ENCODE data around the gene ASIC3.
"Not testable (repeated sequence)": the region's sequence is repeated elsewhere in the genome, so short reads cannot be mapped to it uniquely, and the experiment has no call there.

Gene ASIC3

DNA sequence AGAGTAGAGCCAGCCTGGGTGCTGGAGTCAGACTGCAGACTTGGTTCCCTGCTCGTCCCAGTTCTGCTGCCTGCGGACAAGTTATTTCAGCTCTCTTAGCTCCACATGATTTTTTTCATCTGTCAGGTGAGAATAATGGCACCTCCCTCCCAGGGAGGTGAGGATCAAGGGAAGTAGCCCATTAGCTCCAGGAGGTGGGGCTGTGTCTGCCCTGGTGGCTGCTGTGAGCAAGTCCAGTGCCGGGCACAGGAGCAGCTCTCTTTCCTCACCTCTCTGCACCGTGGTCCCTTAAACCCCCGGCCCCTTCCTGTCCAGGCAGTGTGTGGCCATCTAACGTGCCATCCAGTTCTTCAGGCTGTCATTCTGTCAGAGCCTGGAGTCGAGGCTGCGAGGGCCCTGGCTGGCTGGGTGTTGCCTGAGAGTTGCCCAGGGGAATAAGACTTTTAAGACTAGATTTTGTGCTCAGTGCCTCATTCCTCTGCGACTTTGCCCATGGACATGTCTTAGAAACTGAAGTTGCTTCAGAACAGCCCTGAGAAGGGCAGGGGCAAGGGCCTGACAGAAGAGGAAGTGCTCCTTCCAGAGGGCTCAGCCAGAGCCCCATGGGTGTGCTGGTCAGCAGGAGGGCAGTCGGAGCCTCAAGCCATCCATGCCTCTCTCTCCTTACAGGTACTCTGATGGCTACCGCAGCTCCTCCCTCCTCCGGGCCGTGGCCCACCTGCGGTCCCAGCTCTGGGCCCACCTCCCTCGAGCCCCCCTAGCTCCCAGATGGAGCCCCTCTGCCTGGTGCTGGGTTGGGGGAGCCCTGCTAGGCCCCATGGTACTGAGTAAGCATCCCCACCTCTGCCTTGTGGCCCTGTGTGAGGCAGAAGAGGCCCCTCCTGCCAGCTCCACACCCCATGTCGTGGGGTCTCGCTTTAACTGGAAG, 15.1 kb upstream of the ASIC3 start:
- no peak for FAIRE-seq
- DNase-seq (ENCODE audit: insufficient read length, low spot score) = no peak

DNA sequence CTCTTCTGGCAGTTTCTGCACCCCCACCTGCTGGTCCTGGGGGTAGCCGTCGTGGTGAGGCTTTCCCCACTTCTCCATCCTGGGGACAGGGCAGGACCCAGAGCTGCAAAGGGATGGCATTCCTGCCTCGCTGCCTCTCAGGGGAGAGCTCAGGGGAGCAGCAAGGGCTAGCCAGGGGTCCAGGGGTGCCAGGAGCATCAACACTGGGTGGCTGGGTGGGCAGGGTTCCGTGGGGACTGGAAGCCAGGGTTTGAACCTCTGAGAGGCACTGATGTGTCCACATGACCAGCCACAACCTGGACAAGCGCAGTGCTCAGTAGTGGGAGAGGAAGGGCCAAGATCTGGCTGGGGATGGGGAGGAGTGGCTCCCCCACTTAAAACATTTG, 14.5 kb upstream of the ASIC3 start:
- no peak for FAIRE-seq
- DNase-seq (ENCODE audit: insufficient read length, low spot score) = no peak

DNA sequence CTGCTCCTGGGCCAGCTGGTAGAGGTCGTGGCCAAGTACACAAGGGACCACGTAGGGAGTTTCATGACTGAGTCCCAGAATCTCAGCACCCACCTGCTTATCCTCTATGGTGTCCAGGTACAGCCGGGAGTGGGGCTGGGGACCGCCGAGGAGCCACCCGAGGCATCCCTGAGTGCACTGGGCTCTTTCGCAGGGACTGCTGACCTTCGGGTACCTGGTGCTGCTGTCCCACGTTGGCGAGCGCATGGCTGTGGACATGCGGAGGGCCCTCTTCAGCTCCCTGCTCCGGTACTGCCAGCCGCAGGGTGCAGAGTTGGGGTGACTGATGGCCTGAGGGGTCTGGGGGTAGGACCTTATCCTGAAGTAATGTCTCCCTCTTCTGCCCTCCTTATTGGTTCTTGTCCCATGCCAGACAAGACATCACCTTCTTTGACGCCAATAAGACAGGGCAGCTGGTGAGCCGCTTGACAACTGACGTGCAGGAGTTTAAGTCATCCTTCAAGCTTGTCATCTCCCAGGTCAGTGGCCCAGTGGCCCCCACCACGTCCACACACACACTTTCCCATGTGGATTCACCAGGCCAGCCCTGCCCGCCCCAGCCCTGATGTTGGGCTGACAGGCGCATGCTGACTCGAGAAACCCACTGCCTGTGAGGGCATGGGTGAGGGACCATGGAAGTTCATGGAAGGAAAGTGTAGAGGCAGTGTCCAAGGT, 13.9 kb upstream of the ASIC3 start:
- DNase-seq (ENCODE audit: insufficient read length, low spot score) (no peak), FAIRE-seq (no peak)

DNA sequence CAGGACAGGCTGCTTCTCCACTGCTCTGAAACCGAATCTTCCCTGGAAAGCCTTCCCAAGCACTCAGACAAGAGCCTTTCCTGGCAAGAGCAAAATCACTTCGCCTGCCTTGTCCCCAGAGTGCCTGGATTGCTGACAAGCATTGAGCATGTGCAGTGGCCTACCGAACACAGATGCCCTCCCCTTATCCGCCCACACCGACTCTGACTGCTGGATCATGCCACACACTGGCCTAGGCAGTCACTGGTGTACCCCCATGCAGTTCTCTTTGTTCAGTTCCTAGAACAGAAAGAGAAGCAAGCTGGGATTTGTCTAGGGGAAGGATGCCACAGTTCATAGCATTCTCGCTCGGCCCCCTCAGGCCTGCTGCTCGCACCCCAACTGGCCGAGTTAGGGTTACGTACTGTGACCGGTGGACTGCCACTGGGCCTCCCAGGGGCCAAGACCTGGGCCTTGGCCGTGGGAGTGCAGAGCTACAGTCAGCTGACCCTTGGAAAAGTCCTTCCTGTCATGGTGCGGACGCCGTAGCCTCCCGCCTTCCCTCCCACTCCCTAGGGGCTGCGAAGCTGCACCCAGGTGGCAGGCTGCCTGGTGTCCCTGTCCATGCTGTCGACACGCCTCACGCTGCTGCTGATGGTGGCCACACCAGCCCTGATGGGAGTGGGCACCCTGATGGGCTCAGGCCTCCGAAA, 13.2 kb upstream of the ASIC3 start:
- FAIRE-seq (no peak), DNase-seq (ENCODE audit: insufficient read length, low spot score) (no peak)

DNA sequence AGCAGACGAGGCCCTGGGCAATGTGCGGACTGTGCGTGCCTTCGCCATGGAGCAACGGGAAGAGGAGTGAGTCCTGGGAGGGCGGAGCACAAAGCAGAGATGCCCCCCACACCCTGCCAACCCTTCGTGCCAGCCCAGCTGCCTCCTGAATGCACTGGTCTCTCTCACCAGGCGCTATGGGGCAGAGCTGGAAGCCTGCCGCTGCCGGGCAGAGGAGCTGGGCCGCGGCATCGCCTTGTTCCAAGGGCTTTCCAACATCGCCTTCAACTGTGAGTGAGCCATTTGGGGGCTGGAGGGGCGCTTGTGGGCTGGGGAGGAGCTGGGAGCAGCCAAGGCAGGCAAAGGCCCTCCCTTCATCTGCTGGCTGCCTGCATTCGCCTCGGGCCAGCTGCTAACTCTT, 12.4 kb upstream of the ASIC3 start:
- FAIRE-seq = no peak

DNA sequence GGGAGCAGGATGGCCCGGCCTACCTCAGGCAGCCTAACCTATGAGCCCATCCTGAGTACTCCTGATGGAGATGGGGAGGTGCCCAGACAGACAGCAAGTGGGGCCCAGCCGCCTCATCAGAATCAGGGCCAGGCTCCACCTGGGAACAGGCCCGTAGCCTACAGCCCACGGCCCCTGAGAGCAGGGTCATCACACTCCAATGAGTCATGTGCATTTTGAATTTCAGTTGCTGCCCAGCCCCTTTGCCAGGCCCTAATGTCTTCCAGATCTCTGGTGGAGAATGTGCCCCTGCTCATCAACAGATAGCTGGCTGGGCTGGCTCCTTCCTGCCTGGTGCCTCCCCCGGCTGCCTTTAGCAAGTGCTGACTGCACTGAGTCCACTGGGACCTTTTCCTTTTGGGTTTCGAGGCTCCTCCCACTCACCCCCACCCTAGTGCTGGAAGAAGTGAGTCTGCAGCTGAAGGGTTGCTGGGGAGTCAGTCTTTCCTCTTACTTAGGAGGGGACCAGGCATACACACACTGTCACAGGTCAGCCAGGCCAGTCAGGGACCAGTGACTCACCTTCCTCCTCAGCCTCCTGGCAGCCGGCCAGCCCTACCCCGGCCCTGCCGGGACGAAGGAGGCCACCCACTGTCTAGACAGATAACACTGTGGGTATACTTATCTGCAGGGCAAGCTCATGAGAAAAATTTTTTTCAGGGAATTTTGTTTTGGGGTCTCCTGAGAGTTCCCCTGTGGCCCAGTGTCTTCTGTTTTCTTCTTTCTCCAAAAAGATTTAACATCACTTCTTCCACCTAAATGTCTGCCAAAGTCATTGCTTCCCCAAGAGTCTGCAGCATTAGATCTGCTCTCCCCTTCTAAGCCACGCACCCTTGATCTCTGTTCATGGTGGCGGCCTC, 9.1 kb upstream of the ASIC3 start:
- FAIRE-seq (peak; percentile 95), DNase-seq (ENCODE audit: insufficient read length, low spot score) (peak; percentile 81)

More for the DNA sequence above, 12.4 kb upstream of the ASIC3 start:
- no peak for DNase-seq (ENCODE audit: insufficient read length, low spot score)

DNA sequence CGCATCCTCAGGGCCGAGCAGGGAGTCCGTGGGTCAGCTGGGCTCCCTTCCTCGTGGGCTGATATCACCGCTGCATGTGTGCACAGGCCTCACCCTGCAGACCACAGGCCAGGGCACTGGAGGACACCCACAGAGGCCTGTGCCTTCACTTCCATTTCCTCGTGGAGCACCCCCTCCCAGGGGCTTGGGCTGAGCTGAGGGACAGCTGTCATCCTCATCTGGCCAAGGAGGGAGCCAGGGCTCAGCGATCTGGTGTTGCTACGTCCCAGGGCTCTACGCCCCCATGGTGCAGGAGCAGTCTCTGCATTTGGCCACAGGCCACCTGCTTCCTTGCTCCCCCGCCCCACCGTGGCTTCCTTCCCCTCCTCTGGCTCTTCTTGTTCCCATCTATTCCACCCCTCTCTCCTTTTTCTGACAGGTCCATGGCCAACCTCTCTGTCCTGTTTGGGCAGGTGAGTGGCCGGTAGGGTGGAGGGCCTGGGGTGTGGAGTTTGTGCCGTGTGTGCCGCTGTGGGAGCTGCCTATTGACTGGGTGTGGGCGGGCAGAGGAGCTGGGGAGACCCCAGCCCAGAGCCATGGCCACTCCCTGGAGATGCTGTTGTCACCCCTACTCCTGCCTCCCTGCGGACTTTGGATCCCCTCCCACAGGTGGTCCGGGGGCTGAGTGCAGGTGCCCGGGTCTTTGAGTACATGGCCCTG, 8.3 kb upstream of the ASIC3 start:
- FAIRE-seq (no peak), DNase-seq (ENCODE audit: insufficient read length, low spot score) (no peak)

DNA sequence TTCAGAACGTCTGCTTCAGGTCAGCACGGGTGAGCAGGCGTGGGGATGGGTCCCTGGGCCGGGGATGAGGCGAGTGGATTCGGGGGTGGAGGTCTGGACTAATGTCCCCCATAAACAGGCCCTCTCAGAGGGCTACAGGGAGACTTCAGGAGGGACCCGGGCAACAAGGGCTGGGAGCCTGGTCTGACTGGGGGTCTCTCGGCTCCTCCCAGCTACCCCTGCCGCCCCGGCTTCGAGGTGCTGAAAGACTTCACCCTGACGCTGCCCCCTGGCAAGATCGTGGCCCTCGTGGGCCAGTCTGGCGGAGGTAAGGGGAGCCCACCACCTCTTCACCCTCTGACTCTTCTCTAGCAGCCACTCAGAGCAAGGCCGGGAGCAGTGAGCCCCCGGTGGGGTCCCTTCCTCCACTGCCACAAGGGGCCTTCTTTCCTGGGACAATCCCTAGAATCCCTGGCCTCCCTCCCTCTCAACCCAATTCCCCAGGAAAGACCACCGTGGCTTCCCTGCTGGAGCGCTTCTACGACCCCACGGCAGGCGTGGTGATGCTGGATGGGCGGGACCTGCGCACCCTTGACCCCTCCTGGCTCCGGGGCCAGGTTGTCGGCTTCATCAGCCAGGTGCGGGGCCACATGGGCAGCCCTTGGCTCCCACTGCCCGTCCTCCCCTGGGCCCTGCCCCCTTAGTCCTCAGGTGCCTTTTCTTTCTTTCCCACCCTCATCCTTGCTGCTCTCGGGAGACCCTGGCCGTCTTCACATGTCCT, 7.5 kb upstream of the ASIC3 start:
- DNase-seq (ENCODE audit: insufficient read length, low spot score) (no peak), FAIRE-seq (no peak)

DNA sequence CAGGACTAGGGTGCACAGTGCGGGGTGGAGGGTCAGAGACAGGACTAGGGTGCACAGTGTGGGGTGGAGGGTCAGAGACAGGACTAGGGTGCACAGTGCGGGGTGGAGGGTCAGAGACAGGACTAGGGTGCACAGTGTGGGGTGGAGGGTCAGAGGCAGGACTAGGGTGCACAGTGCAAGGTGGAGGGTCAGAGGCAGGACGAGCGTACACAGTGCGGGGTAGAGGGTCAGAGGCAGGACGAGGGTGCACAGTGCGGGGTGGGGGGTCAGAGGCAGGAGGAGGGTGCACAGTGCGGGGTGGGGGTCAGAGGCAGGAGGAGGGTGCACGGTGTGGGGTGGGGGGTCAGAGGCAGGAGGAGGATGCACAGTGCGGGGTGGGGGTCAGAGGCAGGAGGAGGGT, 4.9 kb upstream of the ASIC3 start:
- DNase-seq (ENCODE audit: insufficient read length, low spot score); FAIRE-seq: not testable (repeated sequence)

DNA sequence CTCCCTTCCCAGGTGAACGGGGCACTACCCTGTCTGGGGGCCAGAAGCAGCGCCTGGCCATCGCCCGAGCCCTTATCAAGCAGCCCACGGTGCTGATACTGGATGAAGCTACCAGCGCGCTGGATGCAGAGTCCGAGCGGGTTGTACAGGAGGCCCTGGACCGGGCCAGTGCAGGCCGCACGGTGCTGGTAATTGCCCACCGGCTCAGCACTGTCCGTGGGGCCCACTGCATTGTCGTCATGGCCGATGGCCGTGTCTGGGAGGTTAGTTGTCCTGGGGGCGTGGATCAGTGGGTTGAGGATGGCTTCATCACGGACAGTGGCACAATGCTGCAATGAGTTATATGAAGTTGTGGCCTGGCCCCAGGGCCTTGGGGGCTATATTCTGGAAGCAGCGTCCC, 4.4 kb upstream of the ASIC3 start:
- FAIRE-seq = no peak
- DNase-seq (ENCODE audit: insufficient read length, low spot score) = no peak

DNA sequence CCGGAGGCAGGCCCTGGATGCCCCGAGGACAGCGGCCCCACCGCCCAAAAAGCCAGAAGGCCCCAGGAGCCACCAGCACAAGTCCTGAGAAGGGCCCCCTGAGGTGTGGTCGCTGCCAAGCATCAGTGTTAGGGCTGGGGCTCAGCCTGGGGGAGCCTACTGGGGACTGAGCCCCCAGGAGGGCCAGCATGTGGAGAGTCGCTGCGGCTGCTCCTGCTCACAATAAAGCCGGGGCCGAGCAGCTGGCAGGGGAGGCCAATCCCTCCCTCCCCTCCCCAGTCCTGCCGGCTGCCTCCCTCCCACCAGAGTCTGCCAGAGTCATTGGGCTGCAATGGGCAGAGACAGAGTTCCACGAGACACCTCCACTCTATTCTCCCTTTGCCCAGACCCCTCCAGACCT, 3.1 kb upstream of the ASIC3 start:
- FAIRE-seq (no peak), DNase-seq (ENCODE audit: insufficient read length, low spot score) (no peak)

DNA sequence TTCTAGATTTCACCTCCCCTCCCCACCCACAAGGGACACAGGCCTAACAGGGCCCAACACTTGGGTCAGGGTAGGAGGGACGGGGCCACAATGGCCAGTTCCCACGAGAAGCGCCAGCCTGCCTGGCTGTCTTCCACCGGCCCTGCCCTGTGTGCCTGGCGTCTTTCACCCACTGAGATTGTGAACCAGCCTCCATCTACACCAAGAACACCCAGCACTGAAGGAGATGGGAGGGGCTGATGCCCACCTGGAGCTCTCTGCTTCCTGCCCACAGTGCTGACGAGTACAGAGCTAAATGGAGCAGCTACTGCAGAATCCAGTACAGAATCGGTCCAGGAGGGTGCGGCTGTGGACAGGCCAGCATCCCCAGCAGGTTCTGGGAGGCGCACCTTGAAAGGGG, 2.4 kb upstream of the ASIC3 start:
- DNase-seq (ENCODE audit: insufficient read length, low spot score) = no peak
- FAIRE-seq = no peak

DNA sequence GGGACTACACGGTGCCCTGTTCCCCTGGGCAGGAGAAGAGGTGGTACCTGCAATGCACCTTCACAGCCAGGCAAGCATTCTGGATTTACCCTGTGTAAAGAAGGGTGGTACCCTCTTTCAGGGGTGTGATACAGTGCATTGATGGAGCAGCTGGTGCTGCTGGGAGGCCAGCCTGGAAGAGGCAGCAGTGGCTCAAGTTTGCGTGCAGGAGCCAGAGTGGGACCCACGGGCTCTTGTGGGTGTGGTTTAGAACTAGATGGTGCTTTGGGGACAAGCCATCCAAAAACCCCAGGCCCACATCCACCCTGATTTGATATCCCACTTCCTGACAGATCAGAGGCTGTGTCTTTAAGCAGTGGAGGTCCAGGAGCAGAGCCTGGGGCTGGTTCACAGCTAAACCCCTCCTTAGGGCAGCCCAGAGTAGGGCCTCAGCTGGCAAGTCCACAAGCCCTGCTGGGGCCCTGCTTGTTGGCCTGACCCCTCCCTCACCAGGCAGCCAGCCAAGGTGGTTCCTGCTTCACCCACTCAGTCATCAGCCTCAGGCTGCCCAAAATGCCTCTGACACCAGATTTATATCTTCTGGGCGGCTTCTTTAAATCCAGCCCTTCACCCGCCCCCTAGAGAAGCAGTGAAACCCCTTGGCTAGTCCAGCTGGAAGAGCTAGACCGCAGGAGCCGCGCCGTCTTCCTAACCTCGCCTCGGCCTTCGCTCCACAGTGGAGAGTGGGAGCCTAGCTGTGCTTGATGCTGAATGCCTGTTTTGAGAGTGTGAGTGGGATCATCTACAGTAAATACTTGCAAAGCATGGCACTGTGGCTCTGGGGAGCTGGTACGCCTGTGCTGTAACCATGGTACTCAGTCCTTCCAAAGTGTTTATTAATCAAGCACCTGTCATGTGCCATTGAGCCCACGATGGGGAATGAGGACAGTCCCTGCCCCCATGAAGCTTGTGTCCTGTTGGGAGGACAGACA, 1.4 kb upstream of the ASIC3 start:
- DNase-seq (ENCODE audit: insufficient read length, low spot score) (peak; percentile 58), FAIRE-seq (no peak)

DNA sequence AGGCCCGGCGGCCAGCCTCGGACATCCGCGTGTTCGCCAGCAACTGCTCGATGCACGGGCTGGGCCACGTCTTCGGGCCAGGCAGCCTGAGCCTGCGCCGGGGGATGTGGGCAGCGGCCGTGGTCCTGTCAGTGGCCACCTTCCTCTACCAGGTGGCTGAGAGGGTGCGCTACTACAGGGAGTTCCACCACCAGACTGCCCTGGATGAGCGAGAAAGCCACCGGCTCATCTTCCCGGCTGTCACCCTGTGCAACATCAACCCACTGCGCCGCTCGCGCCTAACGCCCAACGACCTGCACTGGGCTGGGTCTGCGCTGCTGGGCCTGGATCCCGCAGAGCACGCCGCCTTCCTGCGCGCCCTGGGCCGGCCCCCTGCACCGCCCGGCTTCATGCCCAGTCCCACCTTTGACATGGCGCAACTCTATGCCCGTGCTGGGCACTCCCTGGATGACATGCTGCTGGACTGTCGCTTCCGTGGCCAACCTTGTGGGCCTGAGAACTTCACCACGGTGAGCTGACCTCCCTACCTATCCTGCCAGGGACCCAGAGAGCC, 656 bp downstream of the ASIC3 start:
- DNase-seq (ENCODE audit: insufficient read length, low spot score) (no peak), FAIRE-seq (no peak)

DNA sequence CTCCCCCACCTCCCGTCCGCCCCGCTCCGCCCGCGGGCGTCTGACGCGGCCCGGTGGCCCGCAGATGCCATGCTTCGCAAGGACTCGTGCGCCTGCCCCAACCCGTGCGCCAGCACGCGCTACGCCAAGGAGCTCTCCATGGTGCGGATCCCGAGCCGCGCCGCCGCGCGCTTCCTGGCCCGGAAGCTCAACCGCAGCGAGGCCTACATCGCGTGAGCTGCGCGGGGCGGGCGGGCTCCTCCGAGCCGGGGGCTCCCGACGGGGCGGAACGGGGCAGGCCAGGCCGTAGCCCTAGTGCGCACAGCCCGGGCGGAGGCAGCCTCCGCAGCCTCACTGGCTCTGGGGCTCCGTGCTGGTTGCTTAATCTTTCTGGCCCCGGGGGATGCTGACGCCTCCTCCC, 2.8 kb downstream of the ASIC3 start:
- FAIRE-seq (no peak), DNase-seq (ENCODE audit: insufficient read length, low spot score) (no peak)

DNA sequence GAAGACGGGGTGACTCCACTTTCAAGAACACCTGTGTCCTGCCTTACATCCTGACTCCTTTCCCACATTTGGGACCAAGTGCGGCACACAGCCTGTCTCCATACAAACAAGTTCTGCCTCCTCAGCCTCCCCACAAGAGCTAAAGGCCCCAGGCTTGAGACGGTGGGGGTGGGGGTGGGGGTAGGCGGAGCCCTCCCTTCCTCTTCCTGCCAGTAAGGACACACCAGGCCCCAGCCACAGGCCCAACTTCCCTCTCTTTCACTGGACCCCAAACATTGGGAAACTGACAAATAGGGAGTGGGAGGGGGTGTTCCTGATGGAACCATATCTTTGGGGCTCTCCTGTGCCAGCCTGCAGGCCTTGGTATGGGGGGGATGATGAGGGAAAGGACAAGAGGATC, 4.8 kb downstream of the ASIC3 start:
- FAIRE-seq (no peak), DNase-seq (ENCODE audit: insufficient read length, low spot score) (no peak)

DNA sequence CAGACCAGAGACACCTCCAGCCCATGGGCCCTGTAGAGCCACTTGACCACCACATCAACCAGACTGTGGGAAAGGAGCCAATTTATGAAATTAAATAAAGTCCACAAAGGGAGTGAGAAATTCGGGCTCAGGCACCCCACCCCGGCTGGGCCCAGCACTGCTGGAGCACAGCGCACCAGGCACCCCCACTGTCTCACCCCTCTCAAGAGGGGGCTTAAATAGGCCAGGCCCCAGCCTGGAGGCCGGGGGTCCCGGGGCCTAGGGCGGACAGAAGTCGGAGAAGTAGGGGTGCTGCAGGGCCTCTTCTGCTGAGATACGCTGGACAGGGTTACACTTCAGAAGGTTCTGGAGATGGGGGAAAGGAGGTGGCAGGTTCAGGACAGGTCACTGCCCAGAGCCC, 5.4 kb downstream of the ASIC3 start:
- no peak for DNase-seq (ENCODE audit: insufficient read length, low spot score)
- no peak for FAIRE-seq

DNA sequence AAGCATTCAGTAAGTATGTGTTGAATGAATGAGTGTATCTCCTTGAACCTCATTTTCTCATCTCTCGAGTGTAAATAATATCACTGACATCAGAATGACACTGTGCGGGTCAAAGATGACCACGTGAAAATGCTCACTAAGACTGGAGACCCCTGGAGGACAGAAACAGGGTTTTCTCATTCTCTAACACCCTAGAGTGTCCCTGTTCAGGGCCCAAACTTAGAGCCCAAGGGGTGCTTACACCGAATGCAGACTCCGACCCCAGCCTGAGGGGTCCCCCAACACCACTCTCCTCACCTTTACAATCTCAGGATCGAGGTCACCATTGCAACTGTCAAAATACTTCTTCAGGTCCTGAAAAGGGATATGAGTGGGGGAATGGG, 7.9 kb downstream of the ASIC3 start:
- no peak for DNase-seq (ENCODE audit: insufficient read length, low spot score)

More for the DNA sequence above, 7.9 kb downstream of the ASIC3 start:
- FAIRE-seq = no peak

All from HTR-8/SVneo (cell line).